ENCODE results near the gene CSGALNACT2.

Gene CSGALNACT2

GRCh38 chr10:43112608-43112961 is 25.7 kb upstream of the CSGALNACT2 start:
- H3K4me3 ChIP-seq (ENCODE audit: low read depth, low read length): no peak overlapping the region
- no peak for TF ChIP-seq CTCF (IDR thresholded peaks at IDR 0.05; ENCODE audit: insufficient read depth, low read depth, low read length, missing control alignments)

GRCh38 chr10:43113201-43114087 is 24.8 kb upstream of the CSGALNACT2 start:
- TF ChIP-seq CTCF (IDR thresholded peaks at IDR 0.05; ENCODE audit: insufficient read depth, low read depth, low read length, missing control alignments): no peak
- no peak overlapping the region for H3K4me3 ChIP-seq (ENCODE audit: low read depth, low read length)
- DNase-seq (ENCODE audit: low read depth): no peak

More at GRCh38 chr10:43112608-43112961, 25.7 kb upstream of the CSGALNACT2 start:
- no peak for DNase-seq (ENCODE audit: low read depth)

- no peak for TF ChIP-seq CTCF (IDR thresholded peaks at IDR 0.05; ENCODE audit: insufficient read depth, low read depth, low read length, missing control alignments)
- no peak for DNase-seq (ENCODE audit: low read depth)
- no peak overlapping the region for H3K4me3 ChIP-seq (ENCODE audit: low read depth, low read length)
Observed at GRCh38 chr10:43114088-43114742, 24.0 kb upstream of the CSGALNACT2 start.

- DNase-seq (ENCODE audit: low read depth): no peak
- TF ChIP-seq CTCF (IDR thresholded peaks at IDR 0.05; ENCODE audit: insufficient read depth, low read depth, low read length, missing control alignments): no peak
- no peak overlapping the region for H3K4me3 ChIP-seq (ENCODE audit: low read depth, low read length)
Observed at GRCh38 chr10:43114743-43115611, 23.3 kb upstream of the CSGALNACT2 start.

GRCh38 chr10:43115881-43116595 is 22.2 kb upstream of the CSGALNACT2 start:
- H3K4me3 ChIP-seq (ENCODE audit: low read depth, low read length): no peak overlapping the region
- TF ChIP-seq CTCF (IDR thresholded peaks at IDR 0.05; ENCODE audit: insufficient read depth, low read depth, low read length, missing control alignments): no peak
- no peak for DNase-seq (ENCODE audit: low read depth)

- H3K4me3 ChIP-seq (ENCODE audit: low read depth, low read length): no peak overlapping the region
- DNase-seq (ENCODE audit: low read depth): no peak
- no peak for TF ChIP-seq CTCF (IDR thresholded peaks at IDR 0.05; ENCODE audit: insufficient read depth, low read depth, low read length, missing control alignments)
Observed at GRCh38 chr10:43116596-43116995, 21.6 kb upstream of the CSGALNACT2 start.

All from GM12865 (cell line).